GM12892 (cell line): ENCODE results near the gene CD52. TPM values are rescaled to one million over a fixed set of nuclear protein-coding genes. Genes with fewer than 3 reads are reported as not detected.
A peak's percentile ranks its signal among the peaks of the same experiment; 100 is the strongest.

ENCODE experiments used
- DNase-seq: peaks from one replicate; pipeline ENCODE4 v3.0.0; 2011; ENCODE audit not compliant: insufficient read length
- FAIRE-seq: peaks from 2 replicates; lab custom pipeline; 2011; peaks lifted over from hg19 to GRCh38; lab: Jason Lieb, UNC
- POLR2A ChIP-seq: IDR thresholded peaks from 2 replicates; pipeline ENCODE4 v1.6.1; 2011; ENCODE audit warnings: low read depth, low read length, control low read depth
- POLR2AphosphoS5 ChIP-seq: IDR thresholded peaks from 2 replicates; pipeline ENCODE4 v1.6.1; 2011; ENCODE audit warnings: low read depth, low read length, control low read depth
- TAF1 ChIP-seq: IDR thresholded peaks from 2 replicates; pipeline ENCODE4 v1.6.1; 2011; ENCODE audit warnings: low read depth, mild to moderate bottlenecking, control low read depth, low read length, borderline replicate concordance
- polyA plus RNA-seq: library from polyadenylated mRNA; unstranded; fragments of >200 nt; gene quantifications from one replicate; pipeline ENCODE4 v1.2.1, GENCODE V29; 2012; ENCODE audit warnings: missing spikeins, inconsistent platforms; ENCODE audit not compliant: missing spikeins

CD52 gene
- 952 TPM for polyA plus RNA-seq

- FAIRE-seq (peak; percentile 99), DNase-seq (peak; percentile 76)
- TF ChIP-seq POLR2A = peak; percentile 81
- peak; percentile 75 for TF ChIP-seq POLR2AphosphoS5
- TF ChIP-seq TAF1 = no peak
Measured at GRCh38 chr1:26317612-26318337, at the start of gene CD52. TSS of gene CD52 (plus strand) at chr1:26317958. CDS start at chr1:26318018, 60 bp downstream.

GRCh38 chr1:26268290-26269197, 49.2 kb upstream of the CD52 start:
- FAIRE-seq = peak; percentile 63
- TF ChIP-seq POLR2A = no peak
- no peak for TF ChIP-seq TAF1
- TF ChIP-seq POLR2AphosphoS5 = no peak
- no peak for DNase-seq

- DNase-seq (no peak), FAIRE-seq (no peak)
- TF ChIP-seq POLR2AphosphoS5 (no peak), TAF1 (no peak), POLR2A (no peak)
Measured at GRCh38 chr1:26269198-26269550, 48.6 kb upstream of the CD52 start.

GRCh38 chr1:26274801-26275425, 42.8 kb upstream of the CD52 start:
- DNase-seq (no peak), FAIRE-seq (no peak)
- TF ChIP-seq POLR2AphosphoS5 = no peak
- TF ChIP-seq POLR2A = no peak
- no peak for TF ChIP-seq TAF1

DNA sequence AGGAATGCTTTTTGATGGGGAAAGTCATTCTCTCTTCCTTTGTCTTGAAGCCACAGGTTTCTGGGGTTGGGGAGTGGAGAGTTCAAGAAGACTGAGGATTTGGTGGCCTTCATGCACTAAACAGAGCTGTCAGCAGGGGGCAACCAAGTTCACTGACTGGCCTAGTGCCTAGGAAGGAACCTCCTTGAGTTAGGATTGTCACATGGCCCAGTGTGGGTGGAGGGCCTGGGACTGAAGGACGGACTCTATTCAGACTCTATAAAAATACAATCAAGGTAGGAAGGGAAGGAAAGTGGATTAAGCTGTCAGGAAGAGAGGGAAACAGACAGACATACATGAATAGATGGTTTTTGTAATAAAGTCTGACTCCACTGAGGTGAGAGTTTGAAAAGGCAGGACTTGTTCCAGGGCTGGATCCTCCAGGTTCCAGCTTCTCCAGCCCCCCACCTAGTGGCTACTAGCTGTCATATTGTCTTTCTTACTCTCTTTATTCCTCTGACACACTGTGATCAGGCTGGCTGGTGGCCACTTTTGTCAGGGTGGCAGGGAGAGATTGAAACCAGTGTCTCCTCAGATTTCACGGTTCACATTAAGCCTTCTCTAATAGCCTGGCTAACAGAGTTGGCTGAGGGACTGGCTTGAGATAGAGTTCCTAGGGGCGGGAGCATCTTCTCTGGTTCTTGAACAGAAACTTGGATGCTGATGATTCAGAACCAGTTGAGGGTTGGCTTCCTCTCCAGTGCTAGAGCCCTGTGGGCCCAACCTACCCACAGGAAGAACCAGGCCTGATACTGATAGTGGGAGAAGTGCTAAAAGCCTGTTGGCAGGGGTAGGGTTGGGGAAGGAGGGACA, 42.0 kb upstream of the CD52 start:
- no peak for TF ChIP-seq TAF1
- TF ChIP-seq POLR2A = no peak
- no peak for TF ChIP-seq POLR2AphosphoS5
- FAIRE-seq (peak; percentile 66), DNase-seq (peak; percentile 62)

- no peak for TF ChIP-seq POLR2A
- no peak for TF ChIP-seq POLR2AphosphoS5
- TF ChIP-seq TAF1 = no peak
- DNase-seq (no peak), FAIRE-seq (no peak)
Measured at GRCh38 chr1:26276432-26276838, 41.3 kb upstream of the CD52 start.

DNA sequence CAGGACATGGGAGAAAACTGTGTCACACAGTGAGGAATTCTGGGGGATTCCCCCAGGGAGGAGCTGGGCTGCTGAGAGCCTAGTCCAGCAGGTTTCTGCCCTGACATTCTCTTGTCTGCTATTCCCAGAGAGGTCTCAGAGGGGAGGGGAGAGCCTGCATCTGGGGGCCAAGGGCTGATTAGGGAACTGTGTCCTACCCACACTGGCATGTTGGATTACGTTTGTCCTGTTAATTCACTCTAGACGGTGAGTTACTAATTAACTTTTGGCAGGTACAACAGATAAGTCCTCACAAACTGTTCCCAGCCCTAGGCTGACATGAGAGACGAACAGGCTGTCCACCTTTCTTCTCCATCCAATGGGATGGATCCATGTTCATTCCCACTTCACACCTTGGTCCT, 40.5 kb upstream of the CD52 start:
- no peak for FAIRE-seq

GRCh38 chr1:26277719-26278118, 40.0 kb upstream of the CD52 start:
- no peak for DNase-seq
- no peak for FAIRE-seq
- TF ChIP-seq TAF1 = no peak
- no peak for TF ChIP-seq POLR2AphosphoS5
- no peak for TF ChIP-seq POLR2A

More for the DNA sequence above, 40.5 kb upstream of the CD52 start:
- no peak for DNase-seq
- TF ChIP-seq POLR2A (no peak), POLR2AphosphoS5 (no peak), TAF1 (no peak)

- FAIRE-seq (no peak), DNase-seq (no peak)
- TF ChIP-seq POLR2A (no peak), POLR2AphosphoS5 (no peak), TAF1 (no peak)
Measured at GRCh38 chr1:26278303-26278702, 39.5 kb upstream of the CD52 start.

DNA sequence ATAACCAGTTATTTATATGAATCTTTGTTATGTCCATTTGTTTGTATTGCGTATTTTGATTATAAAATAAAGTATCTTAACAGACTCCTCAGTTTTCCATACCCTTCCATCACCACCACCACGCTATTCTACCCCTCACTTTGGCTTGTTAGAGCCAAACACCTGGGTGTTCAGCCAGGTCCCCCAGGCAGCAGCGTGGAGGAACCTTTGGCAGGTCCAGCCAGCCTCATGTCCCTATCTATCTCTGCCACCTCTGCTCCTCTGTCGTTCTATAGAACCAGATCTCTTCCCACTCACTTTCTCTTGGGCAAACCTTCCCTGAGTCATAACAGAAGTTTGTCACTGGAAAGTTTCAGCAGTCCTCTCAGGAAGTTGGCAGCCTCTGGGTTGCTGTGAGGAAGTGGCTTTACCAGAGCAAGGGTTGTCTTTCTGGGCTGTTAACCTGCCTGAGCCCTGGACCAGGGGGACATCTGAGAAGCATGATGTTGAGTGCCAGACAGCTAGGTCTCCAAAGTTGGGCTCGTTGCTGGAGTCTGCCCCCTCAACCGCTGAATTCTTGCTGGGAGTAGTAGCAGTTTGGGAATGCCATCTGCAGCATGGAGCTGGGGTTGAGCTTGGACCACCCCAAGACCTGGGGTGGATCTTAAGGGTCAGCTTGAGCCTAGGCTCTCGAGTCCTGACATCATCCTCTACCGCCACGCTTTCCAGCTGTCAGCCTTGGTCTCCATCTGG, 38.9 kb upstream of the CD52 start:
- FAIRE-seq = no peak
- no peak for DNase-seq
- TF ChIP-seq POLR2A (no peak), POLR2AphosphoS5 (peak; percentile 4; the same call in 1 of the 2 replicates)
